ENCODE data around the gene FMN2.

The FMN2 gene

DNA sequence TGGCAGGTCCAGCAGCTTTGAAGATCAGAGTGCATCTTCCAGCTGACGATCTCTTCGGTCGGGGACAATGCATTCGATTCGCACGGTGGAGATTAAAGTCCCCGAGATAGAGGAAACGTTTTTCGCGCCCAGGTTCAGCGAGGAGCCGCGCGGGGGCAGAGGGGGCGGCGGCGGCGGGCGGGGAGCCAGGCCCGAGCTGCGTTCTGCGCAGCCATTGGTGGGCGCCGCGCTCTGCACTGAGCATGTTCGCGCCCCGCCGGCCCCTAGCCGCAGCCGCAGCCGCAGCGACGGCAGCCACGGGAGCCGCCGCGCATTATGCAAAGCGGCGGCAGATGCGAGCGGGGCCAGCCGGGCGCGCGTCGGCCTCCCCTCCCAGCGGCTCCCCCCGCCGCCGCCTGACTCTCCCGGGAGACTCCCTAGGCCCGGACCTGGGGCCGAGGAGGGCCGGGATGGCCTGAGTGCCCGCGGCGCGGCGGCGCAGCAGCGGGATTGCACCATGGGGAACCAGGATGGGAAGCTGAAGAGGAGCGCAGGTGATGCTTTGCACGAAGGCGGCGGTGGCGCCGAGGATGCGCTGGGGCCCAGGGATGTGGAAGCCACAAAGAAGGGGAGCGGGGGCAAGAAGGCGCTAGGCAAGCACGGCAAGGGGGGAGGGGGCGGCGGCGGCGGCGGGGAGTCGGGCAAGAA, at the start of gene FMN2:
Gene FMN2, plus strand, starts transcription at position 270 of the 687 bp plus-strand sequence. Its CDS starts 227 bp downstream, at position 497.
- DNase-seq (ENCODE audit: low spot score): no peak

DNA sequence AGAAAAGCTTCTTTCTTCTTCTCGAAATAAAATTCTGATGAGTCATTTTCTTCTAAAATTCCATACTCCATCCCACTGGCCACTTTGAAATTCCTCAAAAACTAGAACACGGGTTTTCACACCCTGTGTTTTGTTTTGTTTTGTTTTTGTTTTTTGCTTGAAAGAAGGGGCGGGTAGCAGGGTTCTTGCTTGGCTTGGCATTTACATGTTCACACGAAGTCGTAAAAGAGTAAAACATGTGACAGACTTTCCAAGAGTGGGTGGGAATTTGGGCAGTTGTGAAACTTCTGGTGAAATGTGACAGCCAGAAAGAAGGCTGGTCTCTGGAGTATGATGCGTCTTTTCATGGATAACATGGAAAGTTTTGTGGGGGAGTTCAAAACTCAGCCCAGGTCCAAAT, 47.1 kb upstream of the FMN2 start:
- no peak for DNase-seq (ENCODE audit: low spot score)

- no peak for DNase-seq (ENCODE audit: low spot score)
Observed at GRCh38 chr1:240046000-240046399, 45.7 kb upstream of the FMN2 start.

DNA sequence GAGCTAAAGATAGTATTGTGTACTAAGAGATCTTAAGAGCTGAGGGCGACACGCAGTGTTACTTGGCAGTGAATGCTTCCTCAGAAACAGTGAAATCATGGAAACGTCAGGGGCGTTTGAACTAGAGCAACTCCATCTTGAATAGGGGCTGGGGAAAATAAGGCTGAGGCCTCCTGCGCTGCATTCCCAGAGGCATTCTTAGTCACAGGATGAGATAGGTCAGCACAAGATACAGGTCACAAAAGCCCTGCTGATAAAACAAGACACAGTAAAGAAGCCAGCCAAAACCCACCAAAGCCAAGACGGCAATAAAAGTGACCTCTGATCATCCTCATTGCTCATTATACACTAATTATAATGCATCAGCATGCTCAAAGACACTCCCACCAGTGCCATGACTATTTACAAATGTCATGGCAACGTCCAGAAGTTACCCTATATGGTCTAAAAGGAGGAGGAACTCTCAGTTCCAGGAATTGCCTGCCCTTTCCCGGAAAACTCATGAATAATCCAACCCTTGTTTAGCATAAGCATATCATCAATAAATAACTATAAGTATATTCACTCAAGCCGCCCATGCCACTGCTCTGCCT, 37.5 kb upstream of the FMN2 start:
- no peak for DNase-seq (ENCODE audit: low spot score)

DNA sequence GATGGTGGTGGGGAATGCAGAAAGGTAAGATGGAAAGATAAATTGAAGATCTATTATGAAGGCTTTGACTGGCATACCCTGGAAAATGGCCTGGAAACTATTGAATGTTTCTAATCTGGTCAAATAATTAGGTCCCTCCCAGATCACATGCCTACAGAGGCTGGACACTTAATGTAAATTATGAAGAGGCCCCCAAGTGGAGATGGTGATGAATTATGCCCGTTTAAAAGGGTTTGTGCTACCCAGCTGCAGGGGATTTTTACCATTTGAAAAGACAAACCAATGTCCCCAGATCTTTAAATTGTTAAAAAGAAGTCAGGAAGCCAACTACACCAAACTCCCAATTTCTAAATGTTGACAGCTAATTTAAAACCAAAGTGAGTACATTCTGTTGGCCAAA, 35.7 kb upstream of the FMN2 start:
- DNase-seq (ENCODE audit: low spot score): no peak

GRCh38 chr1:240056350-240056749, 35.3 kb upstream of the FMN2 start:
- no peak for DNase-seq (ENCODE audit: low spot score)

DNA sequence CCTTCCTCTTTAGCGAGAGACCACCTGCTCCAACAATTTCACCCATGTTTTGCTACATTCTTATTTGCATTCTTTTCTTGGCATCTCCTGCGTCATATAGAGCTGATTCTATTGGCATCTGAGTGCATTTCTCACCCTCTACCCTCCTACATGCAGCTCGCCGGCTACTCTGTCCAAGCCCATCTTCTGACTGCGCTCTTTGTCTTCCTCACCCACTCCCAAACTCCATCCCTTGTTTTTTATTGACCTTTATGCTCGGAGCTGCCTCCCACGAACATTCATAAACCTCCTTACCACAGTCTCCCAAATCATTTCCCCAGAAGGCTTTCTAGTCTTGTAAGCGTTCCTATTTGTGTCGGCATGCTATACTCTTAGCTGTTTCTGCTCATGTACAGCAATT, 33.6 kb upstream of the FMN2 start:
- DNase-seq (ENCODE audit: low spot score): no peak

DNA sequence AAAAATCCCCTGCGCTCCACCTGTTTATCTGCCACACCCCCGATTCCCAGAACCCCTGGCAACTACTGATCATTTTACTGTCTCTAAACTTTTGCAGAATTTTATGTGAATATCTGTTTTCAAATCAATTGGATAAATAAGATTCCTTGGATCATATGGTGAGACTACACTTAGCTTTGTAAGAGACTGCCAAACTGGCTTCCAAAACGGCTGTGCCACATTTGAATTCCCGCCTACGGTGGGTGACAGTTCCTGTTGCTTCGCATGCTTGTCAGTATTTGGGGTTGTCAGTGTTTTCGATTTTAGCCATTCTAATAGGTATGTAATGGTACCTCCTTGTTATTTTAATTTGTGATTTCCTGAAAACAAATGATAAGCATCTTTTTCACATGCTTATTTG, 22.7 kb upstream of the FMN2 start:
- DNase-seq (ENCODE audit: low spot score): no peak

DNA sequence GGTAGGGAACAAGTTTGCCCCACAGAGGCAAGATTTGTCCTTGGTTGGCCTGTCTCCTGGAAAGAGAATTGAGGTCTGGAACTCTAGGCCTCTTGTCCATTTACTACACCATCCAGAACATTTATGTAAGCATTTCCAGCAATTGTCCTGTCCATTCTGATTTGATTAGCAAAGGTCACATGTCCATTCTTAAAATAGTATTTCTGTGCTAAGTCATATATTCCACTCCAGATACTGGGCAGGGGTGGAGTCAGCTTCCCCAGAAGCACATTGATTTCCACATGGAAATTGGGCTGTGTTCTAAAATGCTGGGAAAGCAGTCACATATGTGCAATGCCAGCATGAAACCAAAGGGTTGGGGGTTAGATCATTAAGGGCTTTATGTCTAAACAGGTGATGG, 21.5 kb upstream of the FMN2 start:
- no peak for DNase-seq (ENCODE audit: low spot score)

DNA sequence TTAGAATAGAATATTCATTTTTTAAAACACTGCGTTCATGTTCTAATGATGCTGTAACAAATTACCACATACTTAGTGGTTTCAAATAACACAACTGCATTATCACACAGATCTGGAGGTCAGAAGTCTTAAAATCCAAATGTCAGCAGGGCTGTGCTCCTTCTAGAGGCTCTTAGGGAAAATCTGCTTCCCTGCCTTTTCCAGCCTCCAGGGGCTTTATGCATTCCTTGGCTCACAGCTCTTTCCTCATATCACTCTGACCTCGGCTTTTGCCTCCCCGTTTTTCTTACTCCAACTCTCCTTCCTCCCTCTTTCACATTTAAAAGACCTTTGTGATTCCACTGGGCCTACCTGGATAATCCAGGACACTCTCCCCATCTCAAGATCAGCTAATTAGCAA, 18.6 kb upstream of the FMN2 start:
- DNase-seq (ENCODE audit: low spot score): no peak

GRCh38 chr1:240074422-240074821, 17.3 kb upstream of the FMN2 start:
- DNase-seq (ENCODE audit: low spot score): no peak

- no peak for DNase-seq (ENCODE audit: low spot score)
Observed at GRCh38 chr1:240074908-240075307, 16.8 kb upstream of the FMN2 start.

GRCh38 chr1:240084337-240084736, 7.3 kb upstream of the FMN2 start:
- no peak for DNase-seq (ENCODE audit: low spot score)

DNA sequence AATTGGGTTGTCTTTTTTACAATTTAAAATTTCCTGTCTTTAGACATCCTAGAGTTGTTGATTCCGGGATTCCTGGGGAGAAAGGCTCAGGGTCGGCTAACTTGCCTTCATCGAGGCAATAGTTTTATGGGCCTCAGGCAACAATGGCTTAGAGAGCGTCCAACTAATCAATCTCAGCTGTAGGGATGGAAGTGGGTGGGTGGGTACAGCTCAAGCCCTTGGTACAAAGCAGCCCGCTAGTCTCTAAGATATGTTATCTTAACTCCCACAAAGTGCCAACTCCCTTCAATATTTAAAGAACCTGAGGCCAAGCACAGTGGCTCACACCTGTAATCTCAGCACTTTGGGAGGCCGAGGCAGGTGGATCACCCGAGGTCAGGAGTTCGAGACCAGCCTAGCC, 6.9 kb upstream of the FMN2 start:
- no peak for DNase-seq (ENCODE audit: low spot score)

DNA sequence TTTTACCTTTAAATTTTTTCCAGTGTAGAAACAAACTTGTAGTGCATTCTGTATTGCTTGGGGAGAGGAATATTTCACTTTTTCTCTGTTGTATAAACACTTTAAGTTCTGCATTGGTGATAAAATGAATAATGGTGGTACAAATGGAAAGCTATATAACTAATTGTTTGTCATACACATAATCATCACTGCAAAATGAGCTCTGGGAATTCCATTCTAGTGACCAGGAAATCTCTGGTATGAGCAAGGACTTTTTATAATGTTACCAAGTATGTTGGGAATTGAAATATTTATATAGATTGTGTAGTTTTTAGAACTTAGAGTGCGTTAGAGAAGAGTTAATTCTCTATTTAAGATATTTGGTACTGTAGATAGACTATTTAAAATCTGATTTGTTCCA, 5.0 kb upstream of the FMN2 start:
- no peak for DNase-seq (ENCODE audit: low spot score)

GRCh38 chr1:240090014-240090413, 1.7 kb upstream of the FMN2 start:
- DNase-seq (ENCODE audit: low spot score): no peak

- DNase-seq (ENCODE audit: low spot score): no peak
Observed at GRCh38 chr1:240090957-240091600, 604 bp upstream of the FMN2 start.

DNA sequence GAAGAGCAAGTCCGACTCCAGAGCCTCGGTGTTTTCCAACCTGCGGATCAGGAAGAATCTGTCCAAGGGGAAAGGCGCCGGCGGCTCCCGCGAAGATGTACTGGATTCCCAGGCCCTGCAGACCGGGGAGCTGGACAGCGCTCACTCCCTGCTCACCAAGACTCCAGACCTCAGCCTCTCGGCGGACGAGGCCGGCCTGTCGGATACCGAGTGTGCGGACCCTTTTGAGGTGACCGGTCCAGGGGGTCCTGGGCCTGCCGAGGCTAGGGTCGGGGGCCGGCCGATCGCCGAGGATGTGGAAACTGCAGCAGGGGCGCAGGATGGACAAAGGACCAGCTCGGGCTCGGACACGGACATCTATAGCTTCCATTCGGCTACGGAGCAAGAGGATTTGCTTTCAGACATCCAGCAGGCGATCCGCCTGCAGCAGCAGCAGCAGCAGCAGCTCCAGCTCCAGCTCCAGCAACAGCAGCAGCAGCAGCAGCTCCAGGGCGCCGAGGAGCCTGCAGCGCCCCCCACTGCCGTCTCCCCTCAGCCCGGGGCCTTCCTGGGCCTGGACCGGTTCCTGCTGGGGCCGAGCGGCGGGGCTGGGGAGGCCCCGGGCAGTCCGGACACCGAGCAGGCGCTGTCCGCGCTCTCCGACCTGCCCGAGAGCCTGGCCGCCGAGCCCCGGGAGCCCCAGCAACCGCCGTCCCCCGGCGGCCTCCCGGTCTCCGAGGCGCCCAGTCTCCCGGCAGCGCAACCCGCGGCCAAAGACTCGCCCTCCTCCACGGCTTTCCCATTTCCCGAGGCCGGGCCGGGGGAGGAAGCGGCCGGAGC, 827 bp downstream of the FMN2 start:
- DNase-seq (ENCODE audit: low spot score): no peak

DNA sequence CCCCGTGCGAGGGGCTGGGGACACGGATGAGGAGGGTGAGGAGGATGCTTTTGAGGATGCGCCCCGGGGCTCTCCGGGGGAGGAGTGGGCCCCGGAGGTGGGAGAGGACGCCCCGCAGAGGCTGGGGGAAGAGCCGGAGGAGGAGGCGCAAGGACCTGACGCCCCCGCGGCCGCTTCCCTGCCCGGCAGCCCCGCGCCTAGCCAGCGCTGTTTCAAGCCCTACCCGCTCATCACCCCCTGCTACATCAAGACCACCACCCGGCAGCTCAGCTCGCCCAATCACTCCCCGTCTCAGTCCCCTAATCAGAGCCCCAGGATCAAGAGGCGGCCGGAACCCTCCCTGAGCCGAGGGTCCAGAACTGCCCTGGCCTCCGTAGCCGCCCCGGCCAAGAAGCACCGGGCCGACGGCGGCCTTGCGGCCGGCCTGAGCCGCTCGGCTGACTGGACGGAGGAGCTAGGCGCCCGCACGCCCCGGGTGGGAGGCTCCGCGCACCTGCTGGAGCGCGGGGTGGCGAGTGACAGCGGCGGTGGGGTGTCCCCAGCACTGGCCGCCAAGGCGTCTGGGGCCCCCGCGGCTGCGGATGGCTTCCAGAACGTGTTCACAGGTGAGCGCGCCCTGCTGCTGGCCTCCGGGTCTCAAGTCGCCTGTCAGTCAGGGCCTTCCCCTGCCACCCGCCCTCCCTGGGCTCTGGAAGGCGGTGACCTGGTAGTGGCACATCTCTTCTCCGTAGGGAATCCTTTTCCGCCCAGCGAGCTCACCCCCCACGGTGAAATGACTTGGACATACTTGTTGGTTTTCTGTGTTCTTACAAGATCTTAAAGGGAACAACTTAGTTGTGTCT, 1.7 kb downstream of the FMN2 start:
- no peak for DNase-seq (ENCODE audit: low spot score)

DNA sequence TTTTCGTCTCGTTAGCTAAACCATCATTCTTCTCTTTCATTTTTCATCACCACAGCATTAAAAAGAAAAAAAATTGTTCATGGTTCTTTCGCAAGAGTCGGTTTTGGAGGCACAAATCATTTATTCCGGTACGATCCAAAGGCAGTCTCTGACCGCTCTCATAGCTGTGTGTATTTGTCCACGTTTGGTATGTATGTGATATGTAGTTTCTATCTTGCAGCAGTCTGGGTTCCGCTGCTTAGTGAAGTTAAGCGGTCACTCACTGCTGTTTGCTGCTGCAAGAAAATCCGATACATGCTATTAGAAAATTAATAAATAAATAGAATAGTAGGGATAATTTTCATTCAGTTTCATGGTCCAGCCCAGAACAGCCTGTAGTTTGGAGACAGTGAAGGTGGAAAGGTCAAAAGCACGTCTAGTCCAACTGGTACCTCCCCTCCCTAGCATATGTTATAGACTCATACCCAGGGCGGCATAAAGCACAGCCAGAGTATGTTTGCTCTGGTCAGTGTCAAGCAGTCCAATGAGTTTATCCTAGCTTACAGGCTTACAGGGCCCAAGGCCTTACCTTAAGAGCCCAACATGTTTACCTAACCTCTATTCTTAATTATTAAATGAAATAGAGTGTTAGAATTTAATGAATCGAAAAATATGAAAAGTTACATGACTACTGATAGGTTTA, 2.5 kb downstream of the FMN2 start:
- no peak for DNase-seq (ENCODE audit: low spot score)

DNA sequence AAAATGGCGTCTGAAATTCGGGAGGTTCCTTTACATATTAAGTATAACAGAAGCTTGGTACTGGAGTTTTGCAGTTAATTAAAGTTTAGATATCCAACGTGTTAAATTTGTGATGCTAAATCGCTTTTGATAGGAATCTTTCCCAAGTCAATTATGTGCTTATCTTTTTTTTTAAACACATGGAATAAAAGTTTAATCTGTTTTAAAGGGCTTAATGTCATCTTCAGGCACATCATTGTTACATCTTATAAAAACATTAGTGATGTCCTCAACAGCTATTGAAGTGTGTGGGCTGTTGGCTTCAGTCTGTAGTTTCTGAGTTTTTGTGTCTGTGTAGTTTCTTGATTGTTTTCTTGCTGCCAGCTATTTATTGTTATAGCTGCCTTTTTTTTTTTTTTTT, 5.3 kb downstream of the FMN2 start:
- DNase-seq (ENCODE audit: low spot score): no peak
